ENCODE data around the gene MMP24. TPM values are rescaled to one million over a fixed set of nuclear protein-coding genes. Genes with fewer than 3 reads are reported as not detected.

The MMP24 gene
- total RNA-seq, 1 experiment from 2014 or later, result 7.1 TPM

- TF ChIP-seq SIN3A (IDR thresholded peaks at IDR 0.05; ENCODE audit: borderline replicate concordance, insufficient read depth, low read depth, low read length) (no peak), POLR2AphosphoS5 (IDR thresholded peaks at IDR 0.05; ENCODE audit: low read depth, low read length) (no peak), TCF7L2 (IDR thresholded peaks at IDR 0.05; ENCODE audit: low read depth, low read length) (no peak), REST (IDR thresholded peaks at IDR 0.05; ENCODE audit: insufficient read depth in 1 of 2, low read depth in 2 of 2, low read length in 1 of 2) (no peak), CTCF (IDR thresholded peaks at IDR 0.05) (no peak)
- no TSS peak for BruUV-seq (replicated peaks)
- no peaks in the 10 kb centered on the region for H3K27me3 ChIP-seq (ENCODE audit: control insufficient read depth, insufficient read depth, low read length)
- H3K9me3 ChIP-seq (ENCODE audit: control insufficient read depth, insufficient read depth, low read depth, low read length), result no peaks in the 10 kb centered on the region
- intact Hi-C loops (cut with micrococcal nuclease; ENCODE audit: unreplicated experiment) (no loop called here), in situ Hi-C loops (cut with HindIII; ENCODE audit: low pct_unique_long_range_greater_than_20kb, low sequenced_read_pairs) (no loop called here)
- H3K27ac ChIP-seq (ENCODE audit: low read length), result no peak overlapping the region
- H3K36me3 ChIP-seq (ENCODE audit: control insufficient read depth, insufficient read depth, low read length), result peaks cover 22% of the 10 kb centered on the region
- DNase-seq (ENCODE audit: low read depth, low spot score) (no peak), ATAC-seq (no peak)
- H3K4me1 ChIP-seq (ENCODE audit: control insufficient read depth, insufficient read depth, low read length), result peaks cover 40% of the 10 kb centered on the region
- POLR2A ChIA-PET, result no interaction called here
- no peak overlapping the region for H3K4me3 ChIP-seq (ENCODE audit: low read depth in 2 of 2, low read length in 2 of 2)
- CTCF ChIA-PET, result no interaction called here
Measured at GRCh38 chr20:35281506-35282101, 55.1 kb downstream of the MMP24 start.

- Histone ChIP-seq H3K4me1 (ENCODE audit: control insufficient read depth, insufficient read depth, low read length) (peaks cover 28% of the 10 kb centered on the region), H3K27ac (ENCODE audit: low read length) (peak overlapping the region; percentile 98), H3K4me3 (ENCODE audit: low read depth in 2 of 2, low read length in 2 of 2) (peak overlapping the region; percentile 91 to 94), H3K36me3 (ENCODE audit: control insufficient read depth, insufficient read depth, low read length) (peaks cover 12% of the 10 kb centered on the region), H3K9me3 (ENCODE audit: control insufficient read depth, insufficient read depth, low read depth, low read length) (no peaks in the 10 kb centered on the region), H3K27me3 (ENCODE audit: control insufficient read depth, insufficient read depth, low read length) (no peaks in the 10 kb centered on the region)
- CTCF ChIA-PET, result interaction anchor here (0.7 kb wide), 1 partner anchor 162 kb away, joined by 3 read pairs; no protein-coding TSS in a partner anchor
- TSS peak; percentile 86 for BruUV-seq (replicated peaks)
- intact Hi-C loops (cut with micrococcal nuclease; ENCODE audit: unreplicated experiment) (no loop called here), in situ Hi-C loops (cut with HindIII; ENCODE audit: low pct_unique_long_range_greater_than_20kb, low sequenced_read_pairs) (no loop called here)
- ATAC-seq (no peak), DNase-seq (ENCODE audit: low read depth, low spot score) (no peak)
- TF ChIP-seq CTCF (IDR thresholded peaks at IDR 0.05) (no peak), REST (IDR thresholded peaks at IDR 0.05; ENCODE audit: insufficient read depth in 1 of 2, low read depth in 2 of 2, low read length in 1 of 2) (no peak), SIN3A (IDR thresholded peaks at IDR 0.05; ENCODE audit: borderline replicate concordance, insufficient read depth, low read depth, low read length) (no peak; the same call in 1 of the 2 replicates), TCF7L2 (IDR thresholded peaks at IDR 0.05; ENCODE audit: low read depth, low read length) (no peak), POLR2AphosphoS5 (IDR thresholded peaks at IDR 0.05; ENCODE audit: low read depth, low read length) (no peak)
- POLR2A ChIA-PET, result interaction anchor here (0.6 to 0.9 kb wide), 4 partner anchors 15 to 1728 kb away, joined by 3 to 4 read pairs (median 3); no protein-coding TSS in a partner anchor
Measured at GRCh38 chr20:35283441-35284266, 57.2 kb downstream of the MMP24 start.

All from Panc1 (cell line).